H9 (cell line): ENCODE measurements around the gene SIL1. TPM values are rescaled to one million over a fixed set of nuclear protein-coding genes. Genes with fewer than 3 reads are reported as not detected.

Experiments
- DNase-seq: peaks from one replicate; pipeline ENCODE4 v3.0.0-alpha.2; 2017
- H2AFZ ChIP-seq: one replicate; pipeline ENCODE4 v1.6.1; 2013; ENCODE audit warnings: mild to moderate bottlenecking, low read length, control low read depth, moderate library complexity
- H2AK5ac ChIP-seq: 2 replicates; pipeline ENCODE4 v1.6.1; 2013; ENCODE audit warnings: low read length, control low read depth, mixed read lengths; ENCODE audit not compliant: insufficient read length
- H2BK120ac ChIP-seq: one replicate; pipeline ENCODE4 v1.6.1; 2013; ENCODE audit warnings: low read depth, mild to moderate bottlenecking, low read length, control low read depth, inconsistent platforms; ENCODE audit not compliant: poor library complexity, severe bottlenecking
- H2BK12ac ChIP-seq: 2 replicates; pipeline ENCODE4 v1.6.1; 2013; ENCODE audit warnings: low read length, control low read depth, mixed read lengths, low read depth; ENCODE audit not compliant: insufficient read length
- H2BK15ac ChIP-seq: 2 replicates; pipeline ENCODE4 v1.6.1; 2013; ENCODE audit warnings: low read depth, low read length, control low read depth
- H2BK20ac ChIP-seq: one replicate; pipeline ENCODE4 v1.6.1; 2013; ENCODE audit warnings: low read depth, mild to moderate bottlenecking, low read length, control low read depth, inconsistent platforms; ENCODE audit not compliant: poor library complexity, severe bottlenecking
- H2BK5ac ChIP-seq: 2 replicates; pipeline ENCODE4 v1.6.1; 2013; ENCODE audit warnings: low read length, control low read depth, mixed read lengths; ENCODE audit not compliant: insufficient read length
- H3K14ac ChIP-seq: 2 replicates; pipeline ENCODE4 v1.6.1; 2013; ENCODE audit warnings: low read length, control low read depth; ENCODE audit not compliant: insufficient read depth
- H3K18ac ChIP-seq: 2 replicates; pipeline ENCODE4 v1.6.1; 2013; ENCODE audit warnings: low read depth, mild to moderate bottlenecking, mixed read lengths, low read length, control low read depth; ENCODE audit not compliant: insufficient read length
- H3K23ac ChIP-seq: 2 replicates; pipeline ENCODE4 v1.6.1; 2013; ENCODE audit warnings: low read length, control low read depth, mixed read lengths, low read depth; ENCODE audit not compliant: insufficient read length
- H3K23me2 ChIP-seq: 2 replicates; pipeline ENCODE4 v1.6.1; 2013; ENCODE audit warnings: low read depth, mild to moderate bottlenecking, mixed read lengths, low read length, control low read depth; ENCODE audit not compliant: insufficient read length, poor library complexity, severe bottlenecking
- H3K27ac ChIP-seq: 2 replicates; pipeline ENCODE4 v1.5.1; 2013; ENCODE audit warnings: low read length, control low read depth, mixed read lengths, low read depth; ENCODE audit not compliant: insufficient read length
- H3K27me3 ChIP-seq: 2 replicates; pipeline ENCODE4 v1.6.1; 2013; ENCODE audit warnings: low read length, control low read depth, inconsistent platforms; ENCODE audit not compliant: insufficient read depth
- H3K4ac ChIP-seq: 2 replicates; pipeline ENCODE4 v1.6.1; 2013; ENCODE audit warnings: low read depth, mild to moderate bottlenecking, control low read depth, inconsistent platforms, low read length, moderate library complexity
- H3K4me1 ChIP-seq: 2 replicates; pipeline ENCODE4 v1.6.1; 2013; ENCODE audit warnings: low read length, control low read depth, inconsistent platforms; ENCODE audit not compliant: insufficient read depth
- H3K4me2 ChIP-seq: 2 replicates; pipeline ENCODE4 v1.6.1; 2013; ENCODE audit warnings: low read length, control low read depth, mixed read lengths; ENCODE audit not compliant: insufficient read length, insufficient read depth
- H3K56ac ChIP-seq: 2 replicates; pipeline ENCODE4 v1.6.1; 2013; ENCODE audit warnings: low read depth, mild to moderate bottlenecking, mixed read lengths, low read length, control low read depth; ENCODE audit not compliant: insufficient read length
- H3K79me1 ChIP-seq: 2 replicates; pipeline ENCODE4 v1.6.1; 2013; ENCODE audit warnings: low read depth, mild to moderate bottlenecking, moderate library complexity, low read length, control low read depth, inconsistent platforms; ENCODE audit not compliant: insufficient read depth, poor library complexity, severe bottlenecking
- H3K79me2 ChIP-seq: 2 replicates; pipeline ENCODE4 v1.6.1; 2013; ENCODE audit warnings: low read length, control low read depth, inconsistent platforms; ENCODE audit not compliant: insufficient read depth
- H3K9ac ChIP-seq: 2 replicates; pipeline ENCODE4 v1.6.1; 2013; ENCODE audit warnings: low read length, control low read depth, mixed read lengths; ENCODE audit not compliant: insufficient read length; ENCODE audit errors: extremely low read depth
- H3K9me3 ChIP-seq: one replicate; pipeline ENCODE4 v1.6.1; 2013; ENCODE audit warnings: low read depth, low read length, inconsistent platforms; ENCODE audit not compliant: control insufficient read depth
- H3T11ph ChIP-seq: one replicate; pipeline ENCODE4 v1.6.1; 2013; ENCODE audit warnings: mild to moderate bottlenecking, low read length, control low read depth, inconsistent platforms
- H4K20me1 ChIP-seq: one replicate; pipeline ENCODE4 v1.6.1; 2013; ENCODE audit not compliant: control insufficient read depth, insufficient read length, insufficient read depth
- H4K5ac ChIP-seq: 2 replicates; pipeline ENCODE4 v1.6.1; 2013; ENCODE audit warnings: low read depth, mild to moderate bottlenecking, mixed read lengths, low read length, control low read depth; ENCODE audit not compliant: insufficient read length
- H4K8ac ChIP-seq: replicated peaks from 2 replicates; pipeline ENCODE4 v1.6.1; 2013; ENCODE audit warnings: low read length, control low read depth, mixed read lengths, low read depth; ENCODE audit not compliant: insufficient read length
- H4K91ac ChIP-seq: 2 replicates; pipeline ENCODE4 v1.6.1; 2013; ENCODE audit warnings: low read depth, mild to moderate bottlenecking, moderate library complexity, mixed read lengths, low read length, control low read depth; ENCODE audit not compliant: insufficient read length
- H3K27ac Mint-ChIP-seq, 3 experiments: 2 replicates in 2 of 3; 3 replicates in 1 of 3; pipeline ENCODE4 v1.8.0; 2020 to 2021; ENCODE audit warnings: mixed read lengths in 3 of 3, mild to moderate bottlenecking in 1 of 3, moderate library complexity in 1 of 3
- H3K27me3 Mint-ChIP-seq: 2 replicates; pipeline ENCODE4 v1.8.0; 2021; ENCODE audit warnings: low read depth, mild to moderate bottlenecking, moderate library complexity, mixed read lengths
- H3K36me3 Mint-ChIP-seq, 3 experiments: 2 replicates in 2 of 3; 3 replicates in 1 of 3; pipeline ENCODE4 v1.8.0; 2020 to 2021; ENCODE audit warnings: low read depth in 3 of 3, mixed read lengths in 3 of 3; ENCODE audit not compliant: insufficient read depth in 1 of 3
- H3K4me1 Mint-ChIP-seq, 2 experiments: 2 replicates each; pipeline ENCODE4 v1.8.0; 2020; ENCODE audit warnings: mixed read lengths in 2 of 2
- H3K4me3 Mint-ChIP-seq, 2 experiments: 2 replicates in 1 of 2; 3 replicates in 1 of 2; pipeline ENCODE4 v1.8.0; 2020 to 2021; ENCODE audit warnings: mild to moderate bottlenecking in 2 of 2, mixed read lengths in 2 of 2, moderate library complexity in 1 of 2
- H3K9me3 Mint-ChIP-seq, 2 experiments: 2 replicates in 1 of 2; 3 replicates in 1 of 2; pipeline ENCODE4 v1.8.0; 2020; ENCODE audit warnings: mild to moderate bottlenecking in 2 of 2, mixed read lengths in 2 of 2, moderate library complexity in 1 of 2
- WGBS: extraction: QIAGEN DNeasy Blood & Tissue Kit; methylation state at CpG from one replicate; pipeline ENCODE4 v1.1.7; 2013; ENCODE audit warnings: missing lambda C conversion rate, low lambda C conversion rate, mixed read lengths; ENCODE audit not compliant: insufficient read length; ENCODE audit errors: extremely low coverage; 5-methylcytosine and 5-hydroxymethylcytosine counted together
- total RNA-seq: library from RNA; stranded (reverse); gene quantifications from 2 replicates; pipeline ENCODE4 v1.2.1, GENCODE V29; 2021
- TF ChIP-seq, protein P1 (sequence below): fragments of 200-600 bp; sonication (generic); conservative IDR thresholded peaks from 3 replicates; pipeline ENCODE4 v1.8.0; 2021; ENCODE audit warnings: antibody characterized with exemption, mild to moderate bottlenecking

The SIL1 gene
- total RNA-seq, 1 experiment from 2014 or later, result 10.6 TPM

DNA sequence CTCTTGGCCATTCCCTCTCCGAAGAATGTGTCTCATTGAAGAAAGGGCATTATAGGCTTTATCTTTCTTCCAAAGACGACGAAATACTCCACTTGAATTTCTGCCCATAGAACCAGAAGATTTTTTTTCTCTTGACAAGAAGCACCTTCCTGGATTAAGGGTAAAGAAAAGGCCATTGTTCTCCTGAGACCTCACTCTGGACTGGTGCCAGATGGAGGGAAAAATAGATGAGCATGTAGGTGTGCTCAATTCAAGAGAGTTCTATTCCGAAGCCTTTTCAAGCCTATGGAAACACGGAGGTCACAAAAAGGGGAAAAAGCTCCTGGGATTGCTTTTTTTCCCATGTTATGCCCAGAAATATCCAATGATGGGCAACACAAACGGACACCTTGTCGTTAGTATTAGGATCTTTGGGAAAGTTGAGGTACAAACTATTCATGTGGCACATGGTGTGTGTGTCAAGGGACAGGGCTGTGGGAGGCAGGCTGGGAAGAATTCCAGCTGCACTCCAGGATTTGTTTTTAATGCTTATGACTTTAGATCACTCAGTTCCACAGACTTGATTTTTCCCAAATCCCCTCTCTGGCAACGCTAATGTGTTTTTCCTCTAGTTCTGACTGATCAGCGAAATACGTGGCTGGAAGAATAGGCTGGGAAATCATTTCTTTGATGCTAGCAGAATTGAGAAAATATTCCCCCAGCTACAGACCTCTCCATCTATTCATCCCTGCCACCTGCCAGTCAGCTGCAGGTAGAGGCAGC lies 89.9 kb downstream of the SIL1 start:
- H3K79me1 ChIP-seq, result no peaks in the 10 kb centered on the region
- no peak overlapping the region for H2BK120ac ChIP-seq
- H3K18ac ChIP-seq, result no peak overlapping the region
- DNase-seq, result no peak
- no peaks in the 10 kb centered on the region; the same call in 1 of the 2 replicates for H3K4me1 ChIP-seq
- H3K27me3 ChIP-seq, result no peaks in the 10 kb centered on the region
- no peaks in the 10 kb centered on the region for H3K9me3 ChIP-seq
- H3K23me2 ChIP-seq, result no peaks in the 10 kb centered on the region
- Mint-ChIP-seq H3K4me1 (peaks cover 37 to 43% of the 10 kb centered on the region in 2 experiments), H3K36me3 (peaks cover 3 to 11% (median 5%) of the 10 kb centered on the region in 3 experiments; a peak in 6 of 7 replicates), H3K27me3 (peaks cover 4% of the 10 kb centered on the region), H3K9me3 (peaks cover 7 to 8% of the 10 kb centered on the region in 2 experiments; a peak in 4 of 5 replicates), H3K4me3 (no peak overlapping the region), H3K27ac (no peak overlapping the region)
- H4K8ac ChIP-seq, result no peak overlapping the region
- H2AK5ac ChIP-seq, result no peak overlapping the region
- no peak overlapping the region for H3K27ac ChIP-seq
- H4K91ac ChIP-seq, result no peak overlapping the region
- H3K23ac ChIP-seq, result no peak overlapping the region
- H3K79me2 ChIP-seq, result no peaks in the 10 kb centered on the region
- no peak overlapping the region for H3K9ac ChIP-seq
- H3T11ph ChIP-seq, result no peak overlapping the region
- H4K5ac ChIP-seq, result no peak overlapping the region
- H2BK15ac ChIP-seq, result no peak overlapping the region
- no peak overlapping the region for H3K4ac ChIP-seq
- no peak overlapping the region for H2AFZ ChIP-seq
- H3K14ac ChIP-seq, result no peak overlapping the region
- H3K4me2 ChIP-seq, result no peak overlapping the region
- no peak overlapping the region for H2BK12ac ChIP-seq
- no peak overlapping the region for H2BK5ac ChIP-seq
- H3K56ac ChIP-seq, result no peak overlapping the region
- no CpG with 5 or more reads among the region's 10 CpGs for WGBS
- H2BK20ac ChIP-seq, result no peak overlapping the region
- H4K20me1 ChIP-seq, result no peaks in the 10 kb centered on the region
- TF ChIP-seq, protein P1, sequence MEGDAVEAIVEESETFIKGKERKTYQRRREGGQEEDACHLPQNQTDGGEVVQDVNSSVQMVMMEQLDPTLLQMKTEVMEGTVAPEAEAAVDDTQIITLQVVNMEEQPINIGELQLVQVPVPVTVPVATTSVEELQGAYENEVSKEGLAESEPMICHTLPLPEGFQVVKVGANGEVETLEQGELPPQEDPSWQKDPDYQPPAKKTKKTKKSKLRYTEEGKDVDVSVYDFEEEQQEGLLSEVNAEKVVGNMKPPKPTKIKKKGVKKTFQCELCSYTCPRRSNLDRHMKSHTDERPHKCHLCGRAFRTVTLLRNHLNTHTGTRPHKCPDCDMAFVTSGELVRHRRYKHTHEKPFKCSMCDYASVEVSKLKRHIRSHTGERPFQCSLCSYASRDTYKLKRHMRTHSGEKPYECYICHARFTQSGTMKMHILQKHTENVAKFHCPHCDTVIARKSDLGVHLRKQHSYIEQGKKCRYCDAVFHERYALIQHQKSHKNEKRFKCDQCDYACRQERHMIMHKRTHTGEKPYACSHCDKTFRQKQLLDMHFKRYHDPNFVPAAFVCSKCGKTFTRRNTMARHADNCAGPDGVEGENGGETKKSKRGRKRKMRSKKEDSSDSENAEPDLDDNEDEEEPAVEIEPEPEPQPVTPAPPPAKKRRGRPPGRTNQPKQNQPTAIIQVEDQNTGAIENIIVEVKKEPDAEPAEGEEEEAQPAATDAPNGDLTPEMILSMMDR, result no peak
